HG03064 (cell line): ENCODE measurements around the gene CCDC183.
A peak's percentile ranks its signal among the peaks of the same experiment; 100 is the strongest.

Source experiments
- ATAC-seq: cut with Tn5 transposase; IDR thresholded peaks from one replicate; pipeline ENCODE4 v1.9.1; 2021; ENCODE audit warnings: low read depth; ENCODE audit not compliant: unreplicated experiment

Gene CCDC183

DNA sequence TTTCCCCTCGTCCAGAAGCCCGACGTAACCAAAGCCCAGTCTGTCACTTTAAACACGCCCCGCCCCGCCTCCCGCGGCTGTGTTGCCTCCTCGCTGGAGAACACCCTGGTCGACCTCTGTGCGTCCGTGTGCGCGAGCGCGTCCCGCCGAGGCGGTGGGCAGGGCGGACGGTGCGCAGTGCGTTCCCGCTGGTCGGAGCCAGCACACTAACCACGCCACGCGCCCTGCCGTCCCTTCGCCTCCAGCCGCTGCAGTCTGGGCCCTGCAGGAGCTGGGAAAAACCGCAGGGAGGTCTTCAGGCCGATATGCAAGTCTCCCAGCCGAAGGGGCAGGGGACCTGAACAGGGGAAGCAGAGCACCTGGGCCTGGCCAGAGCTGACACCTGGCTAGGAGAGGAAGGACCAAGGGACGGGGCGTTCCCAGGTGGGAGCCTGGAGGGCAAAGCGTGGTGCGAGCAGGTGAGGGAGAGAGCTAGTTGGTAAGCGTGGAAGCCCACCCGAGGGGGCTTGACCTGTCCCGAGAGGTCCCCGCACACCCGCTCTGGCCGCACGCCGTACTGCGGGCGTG lies 51.8 kb downstream of the CCDC183 start:
- ATAC-seq, result no peak

GRCh38 chr9:136848393-136849037 lies 52.4 kb downstream of the CCDC183 start:
- no peak for ATAC-seq

DNA sequence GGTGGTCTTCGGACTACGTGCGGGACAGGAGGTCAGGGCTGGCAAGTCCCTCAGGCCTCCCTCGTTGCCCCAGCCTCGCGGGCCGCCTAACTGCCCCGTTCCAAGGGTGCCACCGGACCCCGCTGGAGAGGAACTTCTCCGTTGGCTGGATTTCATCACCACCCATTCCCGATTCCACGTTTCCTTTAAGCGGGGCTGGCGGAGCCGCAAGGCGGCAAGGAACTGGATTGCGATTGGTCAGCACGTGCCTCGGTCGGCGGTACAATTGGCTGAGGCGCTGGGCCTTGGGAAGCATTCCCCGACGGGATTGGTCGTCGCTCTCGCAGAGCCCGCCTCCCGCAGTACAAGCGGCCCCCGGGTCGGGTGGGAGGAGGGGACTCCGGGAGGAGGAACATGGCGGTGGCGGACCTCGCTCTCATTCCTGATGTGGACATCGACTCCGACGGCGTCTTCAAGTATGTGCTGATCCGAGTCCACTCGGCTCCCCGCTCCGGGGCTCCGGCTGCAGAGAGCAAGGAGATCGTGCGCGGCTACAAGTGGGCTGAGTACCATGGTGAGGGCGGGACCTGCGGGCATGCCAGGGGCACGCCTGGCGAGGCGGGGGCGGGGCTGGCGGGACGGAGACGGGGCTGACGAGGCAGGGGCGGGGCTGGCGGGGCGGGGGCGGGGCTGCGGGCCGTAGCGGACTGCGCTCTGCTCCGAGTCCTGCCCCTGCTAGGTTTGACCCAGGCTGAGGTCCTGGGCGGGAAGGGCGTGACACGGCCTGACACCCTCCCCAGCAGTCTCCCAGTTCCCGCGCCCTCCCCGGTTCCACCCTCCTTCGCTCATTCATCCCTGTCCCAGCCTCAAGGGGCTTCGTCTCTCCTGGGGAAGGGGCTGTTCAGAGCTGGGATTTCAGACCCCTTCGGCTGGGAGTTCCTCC lies 53.2 kb downstream of the CCDC183 start, which contains the start of gene PHPT1:
TSS of gene PHPT1 (plus strand) at position 372 of the 922 bp plus-strand sequence. CDS start at position 394, 22 bp downstream.
- peak; percentile 55 for ATAC-seq

DNA sequence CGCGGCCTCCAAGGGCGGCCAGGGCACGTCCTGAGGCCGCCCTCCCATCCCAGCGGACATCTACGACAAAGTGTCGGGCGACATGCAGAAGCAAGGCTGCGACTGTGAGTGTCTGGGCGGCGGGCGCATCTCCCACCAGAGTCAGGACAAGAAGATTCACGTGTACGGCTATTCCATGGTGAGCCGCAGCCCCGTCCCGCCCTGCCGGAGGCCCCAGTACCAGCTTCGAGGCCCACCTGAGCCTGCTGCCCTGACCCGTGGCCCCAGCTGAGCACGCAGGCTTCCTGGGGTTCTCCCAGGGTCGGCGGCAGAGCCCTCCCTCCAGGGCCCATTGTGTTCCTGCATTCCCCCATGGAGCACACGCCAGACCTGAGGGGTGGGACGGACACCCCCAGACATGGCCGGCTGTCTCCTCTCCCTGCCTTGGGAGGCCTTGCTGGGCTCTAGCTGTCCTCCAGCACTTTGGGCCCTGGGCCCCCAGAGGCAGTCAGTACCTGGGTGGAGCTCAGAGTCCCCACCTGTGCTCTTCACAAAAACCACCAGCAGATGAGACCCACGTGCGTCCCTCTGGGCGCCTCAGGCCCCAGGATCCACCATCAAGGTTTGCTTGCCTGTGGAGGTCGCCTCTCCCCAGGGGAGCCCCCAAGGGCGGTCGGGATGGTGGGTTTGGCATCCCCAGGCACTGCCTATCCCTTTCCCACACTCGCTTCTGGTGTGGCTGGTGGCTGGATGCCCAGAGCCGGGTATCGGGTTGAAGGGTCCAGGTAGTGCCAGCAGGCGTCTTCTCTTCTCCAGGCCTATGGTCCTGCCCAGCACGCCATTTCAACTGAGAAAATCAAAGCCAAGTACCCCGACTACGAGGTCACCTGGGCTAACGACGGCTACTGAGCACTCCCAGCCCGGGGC lies 54.1 kb downstream of the CCDC183 start:
- ATAC-seq, result no peak

- no peak for ATAC-seq
Observed at GRCh38 chr9:136850866-136851775, 55.0 kb downstream of the CCDC183 start.

GRCh38 chr9:136851941-136852663 lies 56.0 kb downstream of the CCDC183 start, which contains the start of gene MAMDC4:
TSS of gene MAMDC4 (plus strand) at chr9:136852346. CDS start at chr9:136852417, 71 bp downstream.
- ATAC-seq, result no peak

GRCh38 chr9:136852664-136853595 lies 56.8 kb downstream of the CCDC183 start:
- ATAC-seq, result no peak

DNA sequence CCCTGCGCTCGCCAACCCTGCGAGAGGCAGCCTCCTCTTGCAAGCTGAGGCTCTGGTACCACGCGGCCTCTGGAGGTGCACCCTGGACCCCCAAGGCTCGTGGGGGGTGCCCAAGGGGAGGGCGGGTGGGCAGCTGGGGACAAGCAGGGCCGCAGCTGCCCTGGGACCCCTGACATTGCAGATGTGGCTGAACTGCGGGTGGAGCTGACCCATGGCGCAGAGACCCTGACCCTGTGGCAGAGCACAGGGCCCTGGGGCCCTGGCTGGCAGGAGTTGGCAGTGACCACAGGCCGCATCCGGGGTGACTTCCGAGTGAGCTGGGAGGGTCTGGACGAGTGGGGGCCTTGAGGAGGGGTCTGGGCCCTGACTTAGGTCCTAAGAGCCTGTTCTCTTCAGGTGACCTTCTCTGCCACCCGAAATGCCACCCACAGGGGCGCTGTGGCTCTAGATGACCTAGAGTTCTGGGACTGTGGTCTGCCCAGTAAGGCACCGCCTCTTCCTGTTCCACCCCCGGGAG lies 57.5 kb downstream of the CCDC183 start:
- no peak for ATAC-seq

DNA sequence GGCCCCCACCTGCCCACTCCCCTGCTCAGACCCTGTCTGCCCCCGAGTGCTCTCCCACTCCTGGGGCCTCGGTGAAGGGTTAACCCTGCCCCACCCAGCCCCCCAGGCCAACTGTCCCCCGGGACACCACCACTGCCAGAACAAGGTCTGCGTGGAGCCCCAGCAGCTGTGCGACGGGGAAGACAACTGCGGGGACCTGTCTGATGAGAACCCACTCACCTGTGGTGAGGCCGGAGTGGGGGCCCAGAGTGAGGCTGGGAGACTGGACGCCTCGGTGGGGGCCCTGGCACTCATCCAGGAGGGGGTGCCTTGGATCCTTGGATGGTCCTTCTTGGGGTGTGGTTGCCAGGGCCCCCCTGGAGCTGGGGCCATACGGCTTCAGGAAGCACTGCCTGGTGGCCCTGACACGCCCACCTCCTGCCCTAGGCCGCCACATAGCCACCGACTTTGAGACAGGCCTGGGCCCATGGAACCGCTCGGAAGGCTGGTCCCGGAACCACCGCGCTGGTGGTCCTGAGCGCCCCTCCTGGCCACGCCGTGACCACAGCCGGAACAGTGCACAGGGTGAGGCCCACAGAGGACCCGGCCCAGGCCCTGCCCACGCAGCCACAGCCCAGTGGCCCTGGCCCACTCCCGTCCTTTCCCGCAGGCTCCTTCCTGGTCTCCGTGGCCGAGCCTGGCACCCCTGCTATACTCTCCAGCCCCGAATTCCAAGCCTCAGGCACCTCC lies 58.1 kb downstream of the CCDC183 start:
- ATAC-seq, result no peak

DNA sequence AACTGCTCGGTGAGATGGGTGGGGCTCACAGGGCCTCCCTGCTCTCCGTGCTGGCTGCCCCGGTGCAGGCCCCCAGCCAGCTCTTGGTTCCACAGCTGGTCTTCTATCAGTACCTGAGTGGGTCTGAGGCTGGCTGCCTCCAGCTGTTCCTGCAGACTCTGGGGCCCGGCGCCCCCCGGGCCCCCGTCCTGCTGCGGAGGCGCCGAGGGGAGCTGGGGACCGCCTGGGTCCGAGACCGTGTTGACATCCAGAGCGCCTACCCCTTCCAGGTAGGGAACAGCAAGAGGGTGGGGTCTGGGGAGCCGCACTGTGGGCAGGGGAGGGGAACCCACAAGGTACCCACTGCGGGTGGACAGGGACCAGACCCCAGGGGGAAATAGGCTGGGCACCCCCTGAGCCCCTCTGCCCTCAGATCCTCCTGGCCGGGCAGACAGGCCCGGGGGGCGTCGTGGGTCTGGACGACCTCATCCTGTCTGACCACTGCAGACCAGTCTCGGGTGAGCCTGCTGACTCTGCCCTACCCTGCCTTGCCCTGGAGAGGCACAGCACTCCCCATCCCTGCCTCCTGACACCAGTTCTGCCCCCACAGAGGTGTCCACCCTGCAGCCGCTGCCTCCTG lies 58.8 kb downstream of the CCDC183 start:
- no peak for ATAC-seq

- no peak for ATAC-seq
Observed at GRCh38 chr9:136855461-136856078, 59.4 kb downstream of the CCDC183 start.

- no peak for ATAC-seq
Observed at GRCh38 chr9:136856079-136856476, 59.9 kb downstream of the CCDC183 start.

DNA sequence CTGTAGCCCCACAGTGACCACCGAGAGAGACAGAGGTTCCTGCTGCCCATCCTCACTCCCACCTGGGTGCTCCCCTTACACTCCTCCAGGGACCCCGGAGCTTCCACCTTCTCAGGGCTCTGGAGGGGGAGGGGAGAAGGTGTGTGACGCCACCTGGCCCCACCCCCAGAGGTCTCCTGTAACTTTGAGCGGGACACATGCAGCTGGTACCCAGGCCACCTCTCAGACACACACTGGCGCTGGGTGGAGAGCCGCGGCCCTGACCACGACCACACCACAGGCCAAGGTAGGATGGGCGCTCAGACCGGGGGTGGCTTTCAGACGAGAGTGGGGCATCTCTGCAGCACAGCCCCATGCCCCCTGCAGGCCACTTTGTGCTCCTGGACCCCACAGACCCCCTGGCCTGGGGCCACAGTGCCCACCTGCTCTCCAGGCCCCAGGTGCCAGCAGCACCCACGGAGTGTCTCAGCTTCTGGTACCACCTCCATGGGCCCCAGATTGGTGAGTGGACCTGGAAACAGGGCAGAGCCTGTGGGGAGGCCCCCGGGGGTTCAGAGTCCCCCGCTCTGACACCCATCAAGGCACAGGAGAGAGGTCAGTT lies 60.5 kb downstream of the CCDC183 start:
- ATAC-seq, result no peak

DNA sequence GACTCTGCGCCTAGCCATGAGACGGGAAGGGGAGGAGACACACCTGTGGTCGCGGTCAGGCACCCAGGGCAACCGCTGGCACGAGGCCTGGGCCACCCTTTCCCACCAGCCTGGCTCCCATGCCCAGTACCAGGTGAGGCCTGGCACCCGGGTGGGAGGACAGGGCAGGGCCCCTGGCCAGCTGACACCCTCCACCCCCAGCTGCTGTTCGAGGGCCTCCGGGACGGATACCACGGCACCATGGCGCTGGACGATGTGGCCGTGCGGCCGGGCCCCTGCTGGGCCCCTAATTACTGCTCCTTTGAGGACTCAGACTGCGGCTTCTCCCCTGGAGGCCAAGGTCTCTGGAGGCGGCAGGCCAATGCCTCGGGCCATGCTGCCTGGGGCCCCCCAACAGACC lies 61.0 kb downstream of the CCDC183 start:
- no peak for ATAC-seq
